Measurements from ENCODE around the gene DUS3L.

Gene DUS3L

DNA sequence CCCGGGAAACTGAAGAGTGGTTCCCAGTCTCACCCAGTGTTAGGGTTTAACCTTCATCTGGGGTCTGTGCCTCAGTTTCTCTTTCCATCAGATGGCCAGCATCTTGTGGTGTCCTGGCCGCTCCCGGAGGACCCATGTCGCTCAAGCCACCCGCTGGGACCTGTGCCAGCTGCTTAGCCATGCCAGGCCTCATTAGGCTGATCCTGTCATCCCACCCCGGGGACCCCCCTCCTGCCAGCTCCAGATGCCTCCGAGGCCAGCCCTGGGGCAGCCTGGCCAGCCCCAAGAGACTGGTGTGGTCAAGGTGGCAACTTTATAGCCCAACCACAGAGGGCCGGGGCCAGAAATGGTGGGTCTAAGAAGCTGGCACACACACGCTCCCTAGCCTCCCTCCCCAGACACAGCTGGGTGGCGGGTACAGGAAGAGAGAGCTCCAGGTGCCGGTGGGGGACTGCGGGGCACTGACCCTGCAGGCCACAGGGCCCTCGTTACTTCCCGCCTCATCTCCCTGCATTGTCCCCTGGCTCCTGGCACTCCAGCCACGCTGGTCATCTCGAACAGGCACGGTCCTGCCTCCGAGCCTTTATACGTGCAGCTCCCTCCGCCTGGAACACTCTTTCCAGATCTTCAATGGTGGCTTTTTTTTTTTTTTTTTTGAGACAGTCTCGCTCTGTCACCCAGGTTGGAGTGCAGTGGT, 17.3 kb upstream of the DUS3L start:
- TF ChIP-seq, protein P1, sequence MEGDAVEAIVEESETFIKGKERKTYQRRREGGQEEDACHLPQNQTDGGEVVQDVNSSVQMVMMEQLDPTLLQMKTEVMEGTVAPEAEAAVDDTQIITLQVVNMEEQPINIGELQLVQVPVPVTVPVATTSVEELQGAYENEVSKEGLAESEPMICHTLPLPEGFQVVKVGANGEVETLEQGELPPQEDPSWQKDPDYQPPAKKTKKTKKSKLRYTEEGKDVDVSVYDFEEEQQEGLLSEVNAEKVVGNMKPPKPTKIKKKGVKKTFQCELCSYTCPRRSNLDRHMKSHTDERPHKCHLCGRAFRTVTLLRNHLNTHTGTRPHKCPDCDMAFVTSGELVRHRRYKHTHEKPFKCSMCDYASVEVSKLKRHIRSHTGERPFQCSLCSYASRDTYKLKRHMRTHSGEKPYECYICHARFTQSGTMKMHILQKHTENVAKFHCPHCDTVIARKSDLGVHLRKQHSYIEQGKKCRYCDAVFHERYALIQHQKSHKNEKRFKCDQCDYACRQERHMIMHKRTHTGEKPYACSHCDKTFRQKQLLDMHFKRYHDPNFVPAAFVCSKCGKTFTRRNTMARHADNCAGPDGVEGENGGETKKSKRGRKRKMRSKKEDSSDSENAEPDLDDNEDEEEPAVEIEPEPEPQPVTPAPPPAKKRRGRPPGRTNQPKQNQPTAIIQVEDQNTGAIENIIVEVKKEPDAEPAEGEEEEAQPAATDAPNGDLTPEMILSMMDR (IDR thresholded peaks at IDR 0.05; ENCODE audit: low read depth, low read length), result no peak
- Histone ChIP-seq H3K27me3 (peaks cover 7% of the 10 kb centered on the region), H3K36me3 (no peaks in the 10 kb centered on the region), H3K9me3 (no peaks in the 10 kb centered on the region), H3K4me3 (ENCODE audit: low read depth, low read length) (no peak overlapping the region), H3K4me1 (peaks cover 15% of the 10 kb centered on the region)
- peak; percentile 42 for DNase-seq

DNA sequence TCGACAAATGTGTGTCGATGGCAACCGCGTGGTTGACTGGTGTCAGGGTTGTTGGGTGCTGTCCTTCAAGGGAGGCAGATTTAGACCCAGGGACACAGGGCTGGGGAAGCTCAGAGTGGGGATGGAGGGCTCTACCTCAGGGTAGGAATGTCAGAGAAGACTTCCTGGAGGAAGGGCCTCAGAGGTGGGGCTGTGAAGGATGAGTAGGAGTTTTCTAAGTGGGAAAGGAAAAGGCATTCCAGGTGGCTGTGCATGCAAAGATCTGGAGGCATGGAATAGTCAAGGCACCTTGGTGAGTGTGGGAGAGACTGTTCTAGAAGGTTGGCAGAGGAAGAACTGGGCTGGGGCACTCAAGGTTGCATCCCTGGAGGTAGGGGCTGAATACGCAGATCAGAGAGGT, 15.9 kb upstream of the DUS3L start:
- H3K27me3 ChIP-seq, result peaks cover 7% of the 10 kb centered on the region
- no peaks in the 10 kb centered on the region for H3K36me3 ChIP-seq
- peaks cover 22% of the 10 kb centered on the region for H3K4me1 ChIP-seq
- TF ChIP-seq, protein P1 (IDR thresholded peaks at IDR 0.05; ENCODE audit: low read depth, low read length), result no peak
- no peaks in the 10 kb centered on the region for H3K9me3 ChIP-seq
- H3K4me3 ChIP-seq (ENCODE audit: low read depth, low read length), result no peak overlapping the region
- no peak for DNase-seq

DNA sequence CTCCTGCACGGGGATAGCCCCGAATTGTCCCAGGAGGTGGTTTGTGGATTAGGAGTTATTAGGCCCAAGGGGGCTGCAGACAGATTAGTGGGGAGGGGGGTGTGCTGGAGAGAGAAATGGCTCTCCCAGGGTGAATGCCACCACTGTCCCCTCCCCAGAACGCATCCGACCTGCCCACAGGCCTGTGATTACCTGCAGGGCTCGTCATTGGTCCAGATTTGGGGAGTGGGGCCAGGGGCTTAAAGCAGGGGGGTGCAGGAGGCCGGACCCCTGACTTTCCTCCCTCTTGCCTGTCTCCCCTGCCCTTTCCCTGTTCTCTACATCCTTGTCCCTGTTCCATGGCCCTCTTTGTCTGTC, 15.1 kb upstream of the DUS3L start:
- Histone ChIP-seq H3K9me3 (no peaks in the 10 kb centered on the region), H3K36me3 (no peaks in the 10 kb centered on the region), H3K4me3 (ENCODE audit: low read depth, low read length) (no peak overlapping the region), H3K27me3 (peaks cover 7% of the 10 kb centered on the region), H3K4me1 (peaks cover 24% of the 10 kb centered on the region)
- TF ChIP-seq, protein P1 (IDR thresholded peaks at IDR 0.05; ENCODE audit: low read depth, low read length), result no peak
- DNase-seq, result no peak

DNA sequence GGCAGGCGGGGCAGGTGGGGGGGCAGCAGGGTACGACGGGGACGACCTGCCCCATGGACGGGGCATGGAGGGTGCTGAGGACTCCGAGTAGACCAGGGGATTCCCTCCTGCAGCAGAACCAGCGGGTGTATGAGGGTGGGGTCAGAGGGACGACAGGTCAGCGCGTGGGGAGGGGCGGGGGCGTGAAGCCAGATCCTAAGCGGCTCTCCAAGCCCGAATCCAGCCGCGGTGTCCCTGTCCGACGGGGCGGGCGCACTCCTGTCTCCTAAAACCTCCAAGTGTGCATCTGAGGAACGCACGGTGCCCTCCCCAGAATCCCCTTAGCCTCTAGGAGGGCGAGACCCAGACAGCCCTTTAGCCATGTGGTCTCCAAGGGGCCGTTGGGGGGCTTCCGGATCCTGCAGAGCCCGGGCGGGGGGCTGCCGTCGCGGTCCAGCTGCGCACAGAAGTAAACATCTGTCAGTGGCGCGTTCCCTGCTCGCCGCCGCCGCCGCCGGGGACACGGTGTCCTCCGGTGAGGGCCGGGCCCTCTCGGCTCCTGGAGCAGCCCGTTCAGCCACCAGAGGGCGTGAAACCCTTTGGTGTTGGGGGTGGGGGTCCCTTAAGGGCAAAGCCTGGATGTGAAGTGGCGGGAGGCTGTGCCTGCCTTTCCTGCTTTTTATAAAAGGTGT, 14.6 kb upstream of the DUS3L start:
- H3K4me3 ChIP-seq (ENCODE audit: low read depth, low read length), result peak overlapping the region; percentile 40

DNA sequence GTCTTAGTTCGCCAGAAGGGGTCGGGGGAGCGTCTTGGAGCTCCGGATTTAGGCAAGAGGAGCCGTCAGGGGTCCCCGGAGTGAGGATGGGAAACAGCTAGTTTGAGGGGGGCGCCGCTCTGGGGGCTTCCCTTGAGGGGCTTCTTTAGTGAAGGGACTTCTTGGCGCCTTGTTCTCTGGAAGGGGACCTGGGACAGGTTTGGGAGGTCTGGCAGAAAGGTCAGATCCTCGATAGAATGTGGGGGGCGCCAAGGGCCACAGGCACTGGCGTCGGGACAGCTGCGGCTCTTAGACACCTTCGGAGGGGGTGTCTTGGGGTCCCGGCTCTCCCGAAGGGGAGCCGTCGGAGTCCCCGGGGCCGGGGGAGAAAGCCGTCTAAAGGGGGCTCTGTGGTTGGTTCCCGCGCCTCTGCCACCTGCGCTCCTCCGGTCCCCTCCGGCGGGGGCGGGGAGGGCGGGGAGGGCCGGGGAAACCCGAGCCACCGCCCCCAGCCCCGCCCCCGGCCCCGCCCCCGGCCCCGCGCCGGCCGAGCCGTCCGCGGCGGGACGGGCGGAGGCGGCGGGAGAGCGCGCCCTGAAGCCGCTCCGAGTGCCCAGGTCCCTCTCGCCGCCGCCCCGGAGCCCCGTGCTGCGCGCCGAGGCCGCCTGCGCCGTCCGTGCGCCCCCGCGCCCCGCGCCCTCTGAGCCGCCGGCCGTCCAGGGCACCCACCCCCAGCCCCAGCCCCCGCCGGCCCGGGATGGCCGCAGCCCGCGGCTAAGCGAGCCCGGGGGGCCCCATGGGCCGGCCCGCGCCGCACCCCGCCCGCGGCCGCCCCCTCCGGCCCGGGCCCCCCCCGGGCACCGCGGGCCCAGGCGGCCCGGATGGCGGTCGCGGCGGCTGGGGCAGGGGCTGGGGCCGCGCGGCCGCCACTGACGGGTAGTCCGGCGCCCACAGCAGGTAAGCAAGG, 13.8 kb upstream of the DUS3L start, which contains the start of gene NRTN:
NRTN (plus strand) TSS at position 552 of the 946 bp plus-strand sequence. CDS start 19,099 bp downstream, outside the sequence.
- no peaks in the 10 kb centered on the region for H3K36me3 ChIP-seq
- TF ChIP-seq, protein P1 (IDR thresholded peaks at IDR 0.05; ENCODE audit: low read depth, low read length), result no peak; the same call in 1 of the 2 replicates
- peak; percentile 79 for DNase-seq
- peaks cover 7% of the 10 kb centered on the region for H3K27me3 ChIP-seq
- no peaks in the 10 kb centered on the region for H3K9me3 ChIP-seq
- peak within 1 kb of the TSS; percentile 40 for H3K4me3 ChIP-seq (ENCODE audit: low read depth, low read length)
- H3K4me1 ChIP-seq, result peaks cover 28% of the 10 kb centered on the region

More for the DNA sequence above, 14.6 kb upstream of the DUS3L start:
- TF ChIP-seq, protein P1 (IDR thresholded peaks at IDR 0.05; ENCODE audit: low read depth, low read length), result peak; percentile 75
- DNase-seq, result peak; percentile 93
- Histone ChIP-seq H3K36me3 (no peaks in the 10 kb centered on the region), H3K4me1 (peaks cover 24% of the 10 kb centered on the region), H3K9me3 (no peaks in the 10 kb centered on the region), H3K27me3 (peaks cover 7% of the 10 kb centered on the region)

All from BE2C (cell line).